Common myeloid progenitor, CD34-positive (primary cell): ENCODE results near the gene ROCK2.

Experiments
- CTCF ChIA-PET: fragments of 350-600 bp; sonication (Branson Sonifier 250); formaldehyde crosslinking; loops from one replicate; lab custom pipeline; 2021; ENCODE audit warnings: antibody characterized with exemption; lab: Charles Lee
- POLR2A ChIA-PET: fragments of 350-600 bp; sonication (Branson Sonifier 250); formaldehyde crosslinking; loops from one replicate; lab custom pipeline; 2021; ENCODE audit warnings: antibody characterized with exemption; lab: Charles Lee
- DNase-seq, 3 donors: peaks; one replicate each; pipeline versions ENCODE4 v3.0.0 to v3.0.0-alpha.2; 2013
- H3K27ac ChIP-seq, 2 experiments: 1 replicate in 1 of 2; 2 replicates in 1 of 2; pipeline ENCODE4 v1.7.0; 2013; ENCODE audit warnings: inconsistent platforms in 2 of 2, low read length in 2 of 2, mild to moderate bottlenecking in 2 of 2, low read depth in 1 of 2, moderate library complexity in 1 of 2; ENCODE audit not compliant: severe bottlenecking in 2 of 2, insufficient read depth in 1 of 2, poor library complexity in 1 of 2
- H3K27me3 ChIP-seq, 5 experiments: replicated peaks in 2 of 5; 1 replicate in 3 of 5; 2 replicates in 2 of 5; pipeline versions ENCODE4 v1.6.1 to v1.7.0; 2013; ENCODE audit warnings: low read length in 4 of 5, mild to moderate bottlenecking in 2 of 5, moderate library complexity in 2 of 5, inconsistent platforms in 1 of 5; ENCODE audit not compliant: insufficient read depth in 5 of 5, control insufficient read depth in 4 of 5
- H3K36me3 ChIP-seq, 4 experiments: 1 replicate in 2 of 4; 2 replicates in 2 of 4; pipeline versions ENCODE4 v1.6.1 to v1.7.0; 2013; ENCODE audit warnings: low read length in 3 of 4, control low read depth in 1 of 4, mild to moderate bottlenecking in 1 of 4; ENCODE audit not compliant: control insufficient read depth in 4 of 4, insufficient read depth in 4 of 4
- H3K4me1 ChIP-seq, 4 experiments: 1 replicate in 3 of 4; 2 replicates in 1 of 4; pipeline versions ENCODE4 v1.6.1 to v1.7.1; 2013; ENCODE audit warnings: low read length in 3 of 4, mild to moderate bottlenecking in 3 of 4, control low read depth in 1 of 4, inconsistent platforms in 1 of 4, moderate library complexity in 1 of 4; ENCODE audit not compliant: control insufficient read depth in 4 of 4, insufficient read depth in 4 of 4; ENCODE audit errors: control extremely low read depth in 1 of 4
- H3K4me3 ChIP-seq, 7 experiments: 1 replicate in 4 of 7; 2 replicates in 3 of 7; pipeline versions ENCODE4 v1.5.1 to v1.7.0; 2013; ENCODE audit warnings: mild to moderate bottlenecking in 7 of 7, low read length in 6 of 7, moderate library complexity in 6 of 7, inconsistent platforms in 2 of 7, low read depth in 2 of 7, control low read depth in 1 of 7; ENCODE audit not compliant: insufficient read depth in 4 of 7, control insufficient read depth in 1 of 7; ENCODE audit errors: extremely low read depth in 1 of 7
- H3K9me3 ChIP-seq, 5 experiments: 1 replicate in 4 of 5; 2 replicates in 1 of 5; pipeline versions ENCODE4 v1.6.1 to v1.7.1; 2013; ENCODE audit warnings: low read length in 4 of 5, mild to moderate bottlenecking in 2 of 5, inconsistent platforms in 1 of 5, low read depth in 1 of 5, moderate library complexity in 1 of 5; ENCODE audit not compliant: control insufficient read depth in 4 of 5, insufficient read depth in 2 of 5; ENCODE audit errors: control extremely low read depth in 1 of 5
- WGBS: methylation state at CpG from one replicate; pipeline ENCODE4 v1.1.5; 2013; ENCODE audit not compliant: insufficient coverage; 5-methylcytosine and 5-hydroxymethylcytosine counted together

ROCK2 gene

DNA sequence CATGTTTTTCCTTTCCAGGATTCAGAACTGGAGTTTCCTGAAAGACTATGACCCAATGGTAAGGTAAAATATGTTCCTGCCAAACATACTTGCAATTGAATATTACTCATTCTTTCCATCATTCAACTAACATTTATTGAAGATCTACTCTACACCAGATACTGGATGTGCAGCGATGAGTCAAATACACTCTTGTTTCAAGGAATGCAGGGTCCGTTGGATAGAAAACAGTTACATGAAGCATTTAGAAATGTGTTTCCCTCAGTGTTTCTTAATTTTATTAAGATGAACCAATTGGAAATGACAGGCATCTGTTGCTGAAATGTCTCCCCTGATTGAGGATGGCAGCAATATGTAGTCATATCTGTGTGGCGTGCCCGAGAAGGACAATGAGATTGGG, 203.9 kb downstream of the ROCK2 start:
- no peaks in the 10 kb centered on the region for H3K36me3 ChIP-seq
- CTCF ChIA-PET = no interaction called here
- peaks cover 0 to 1% (median 0%) of the 10 kb centered on the region in 4 experiments for H3K4me1 ChIP-seq
- 100% methylated on average over 1 of the region's 4 CpGs for WGBS
- H3K27me3 ChIP-seq = no peaks in the 10 kb centered on the region
- DNase-seq = no peak
- POLR2A ChIA-PET = no interaction called here
- no peak overlapping the region for H3K27ac ChIP-seq
- no peaks in the 10 kb centered on the region for H3K9me3 ChIP-seq
- no peak overlapping the region for H3K4me3 ChIP-seq

GRCh38 chr2:11134349-11134748, 210.1 kb downstream of the ROCK2 start:
- POLR2A ChIA-PET = no interaction called here

GRCh38 chr2:11133936-11134320, 210.5 kb downstream of the ROCK2 start:
- ChIA-PET CTCF (interaction anchor here (0.7 to 8.2 kb wide), 17 partner anchors 9 to 453 kb away, joined by 3 to 52 read pairs (median 8); no protein-coding TSS in a partner anchor), POLR2A (interaction anchor here (1.0 kb wide), 1 partner anchor 49 kb away, joined by 3 read pairs; no protein-coding TSS in a partner anchor)
- Histone ChIP-seq H3K27me3 (peaks cover 0 to 9% (median 6%) of the 10 kb centered on the region in 5 experiments), H3K4me3 (peak overlapping the region in 2 of 7 experiments; percentile 64 to 84), H3K4me1 (peaks cover 3 to 41% (median 30%) of the 10 kb centered on the region in 4 experiments), H3K9me3 (no peaks in the 10 kb centered on the region), H3K27ac (no peak overlapping the region), H3K36me3 (no peaks in the 10 kb centered on the region)
- WGBS = 88% methylated on average over 8 of the region's 8 CpGs
- DNase-seq = no peak

More at GRCh38 chr2:11134349-11134748, 210.1 kb downstream of the ROCK2 start:
- Histone ChIP-seq H3K27me3 (peaks cover 0 to 9% (median 6%) of the 10 kb centered on the region in 5 experiments), H3K4me3 (no peak overlapping the region), H3K36me3 (no peaks in the 10 kb centered on the region), H3K27ac (no peak overlapping the region), H3K4me1 (peaks cover 3 to 38% (median 30%) of the 10 kb centered on the region in 4 experiments), H3K9me3 (no peaks in the 10 kb centered on the region)
- CTCF ChIA-PET = interaction anchor here (1.2 to 8.2 kb wide), 9 partner anchors 8 to 449 kb away, joined by 3 to 52 read pairs (median 8); no protein-coding TSS in a partner anchor
- DNase-seq = no peak
- 96% methylated on average over 3 of the region's 5 CpGs for WGBS

GRCh38 chr2:11133238-11133935, 211.0 kb downstream of the ROCK2 start:
- WGBS = 17% methylated on average over 14 of the region's 25 CpGs

DNA sequence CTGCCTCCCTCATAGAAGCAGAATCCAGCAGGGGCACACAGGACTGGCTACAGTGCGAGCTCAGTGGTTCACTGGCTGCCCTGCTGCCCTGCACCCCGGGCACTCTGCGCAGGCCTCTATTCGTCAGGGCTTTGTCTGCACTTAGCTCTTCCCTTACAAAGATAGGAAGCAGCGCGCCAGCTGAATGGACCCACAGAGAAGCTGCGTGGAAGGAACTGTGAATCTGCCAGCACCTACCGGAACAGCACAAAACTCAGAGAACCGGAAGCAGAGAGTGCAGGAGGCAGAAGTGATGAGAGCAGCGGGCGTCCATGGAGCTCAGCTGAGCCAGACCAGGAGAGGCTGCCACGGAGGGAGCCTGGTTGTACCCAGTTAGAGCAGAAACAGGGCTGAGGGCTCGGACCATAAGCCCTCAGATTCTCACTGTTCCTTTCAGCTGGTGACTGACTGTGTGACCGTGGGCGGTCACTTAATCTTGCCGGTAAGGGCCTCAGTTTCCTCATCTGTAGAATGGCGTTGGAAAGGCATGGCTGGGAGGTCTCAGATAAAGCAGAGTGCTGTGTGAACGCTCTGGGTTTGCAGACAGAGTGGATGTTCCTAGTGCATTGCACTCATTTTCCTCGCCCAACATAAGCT, 212.3 kb downstream of the ROCK2 start:
- no peaks in the 10 kb centered on the region for H3K36me3 ChIP-seq
- H3K27me3 ChIP-seq = peaks cover 0 to 9% (median 6%) of the 10 kb centered on the region in 5 experiments
- ChIA-PET POLR2A (no interaction called here), CTCF (interaction anchor here (0.6 to 8.2 kb wide), 40 partner anchors 9 to 548 kb away, joined by 3 to 52 read pairs (median 4); partner anchors contain the start of gene SLC66A3)
- no peaks in the 10 kb centered on the region for H3K9me3 ChIP-seq
- peak overlapping the region in 4 of 7 experiments; percentile 28 to 88 (median 74) for H3K4me3 ChIP-seq
- WGBS = 80% methylated on average over 16 of the region's 19 CpGs
- H3K4me1 ChIP-seq = peaks cover 3 to 51% (median 34%) of the 10 kb centered on the region in 4 experiments
- no peak overlapping the region for H3K27ac ChIP-seq
- no peak for DNase-seq

More at GRCh38 chr2:11133238-11133935, 211.0 kb downstream of the ROCK2 start:
- Histone ChIP-seq H3K27ac (peak overlapping the region in 1 of 2 experiments; percentile 12), H3K9me3 (no peaks in the 10 kb centered on the region), H3K4me1 (peaks cover 3 to 44% (median 32%) of the 10 kb centered on the region in 4 experiments), H3K4me3 (peak overlapping the region; percentile 28 to 88 (median 64)), H3K27me3 (peaks cover 0 to 9% (median 6%) of the 10 kb centered on the region in 5 experiments), H3K36me3 (no peaks in the 10 kb centered on the region)
- DNase-seq = no peak
- POLR2A ChIA-PET = interaction anchor here (0.6 to 1.0 kb wide), 4 partner anchors 50 to 304 kb away, joined by 3 to 10 read pairs (median 4); no protein-coding TSS in a partner anchor
- CTCF ChIA-PET = interaction anchor here (0.6 to 8.2 kb wide), 40 partner anchors 9 to 454 kb away, joined by 3 to 52 read pairs (median 5); partner anchors contain the start of gene SLC66A3

DNA sequence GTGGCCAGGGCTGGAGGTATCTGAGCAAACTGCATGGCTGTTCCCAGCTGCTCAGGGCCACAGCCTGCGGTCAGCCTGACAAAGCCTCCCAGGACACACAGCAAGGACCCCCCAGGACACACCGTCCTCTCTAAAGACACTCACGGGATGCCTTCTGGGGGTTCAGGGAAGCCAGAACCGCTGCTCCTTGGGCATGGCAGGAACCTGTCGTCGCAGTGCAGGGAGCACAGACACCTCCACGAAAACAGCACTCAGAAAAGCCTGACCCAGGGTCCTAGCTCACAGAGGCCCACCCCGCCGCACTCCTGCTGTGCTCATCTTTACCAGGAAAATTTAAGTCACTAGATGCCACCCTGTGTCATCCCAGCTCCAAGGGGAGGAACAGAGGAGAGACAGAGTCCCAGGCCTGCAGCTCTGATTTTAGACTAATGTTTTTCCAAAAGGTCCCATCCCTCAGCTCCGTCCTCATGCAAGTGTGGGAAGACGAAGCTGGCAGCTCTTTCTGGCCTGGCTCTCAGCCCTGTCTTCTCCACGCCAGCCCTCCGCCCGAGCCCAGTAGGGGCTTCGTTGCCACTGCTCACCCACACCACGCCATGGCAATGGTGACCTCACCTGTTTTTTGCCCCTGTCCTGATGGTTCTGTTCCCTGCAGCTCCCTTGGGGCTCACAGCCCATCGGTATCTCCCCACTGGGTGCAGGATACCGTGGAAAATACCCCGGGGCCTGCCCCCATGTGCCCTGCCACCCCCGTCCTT, 213.1 kb downstream of the ROCK2 start:
- WGBS = 98% methylated on average over 17 of the region's 20 CpGs
- Histone ChIP-seq H3K9me3 (no peaks in the 10 kb centered on the region), H3K4me1 (peaks cover 3 to 51% (median 34%) of the 10 kb centered on the region in 4 experiments), H3K36me3 (no peaks in the 10 kb centered on the region), H3K27me3 (peaks cover 0 to 9% (median 6%) of the 10 kb centered on the region in 5 experiments), H3K27ac (no peak overlapping the region), H3K4me3 (no peak overlapping the region)
- CTCF ChIA-PET = interaction anchor here (0.6 to 8.2 kb wide), 19 partner anchors 8 to 549 kb away, joined by 3 to 52 read pairs (median 7); no protein-coding TSS in a partner anchor
- no peak for DNase-seq
- POLR2A ChIA-PET = no interaction called here
